HG03520 (cell line): ENCODE measurements around the gene KCNJ18.
"Not testable (repeated sequence)": the region's sequence is repeated elsewhere in the genome, so short reads cannot be mapped to it uniquely, and the experiment has no call there.

Source experiments
- ATAC-seq: cut with Tn5 transposase; IDR thresholded peaks from one replicate; pipeline ENCODE4 v1.9.1; 2021; ENCODE audit warnings: mild to moderate bottlenecking, moderate library complexity; ENCODE audit not compliant: unreplicated experiment

Gene KCNJ18

DNA sequence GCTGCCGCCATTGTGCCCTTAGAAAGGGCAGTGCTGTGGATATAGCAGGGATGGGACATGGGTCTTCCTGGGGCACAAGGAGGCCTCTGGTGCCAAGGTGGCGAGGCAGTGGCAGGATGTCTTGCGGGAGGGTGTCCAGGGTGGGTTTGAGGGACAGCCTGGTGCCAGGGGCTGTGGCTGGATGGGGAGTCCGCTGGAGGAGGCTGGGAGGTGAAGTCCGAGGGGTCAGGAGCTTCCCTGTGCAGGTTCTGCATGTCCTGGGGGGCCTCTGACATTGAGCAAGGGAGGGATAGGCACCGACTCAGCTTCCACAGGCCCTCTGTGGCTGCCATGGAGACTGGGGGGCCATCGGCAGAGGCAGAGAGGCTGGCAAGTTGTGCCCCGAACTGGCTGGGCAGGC is 9.7 kb downstream of the KCNJ18 start:
- not testable (repeated sequence) for ATAC-seq

DNA sequence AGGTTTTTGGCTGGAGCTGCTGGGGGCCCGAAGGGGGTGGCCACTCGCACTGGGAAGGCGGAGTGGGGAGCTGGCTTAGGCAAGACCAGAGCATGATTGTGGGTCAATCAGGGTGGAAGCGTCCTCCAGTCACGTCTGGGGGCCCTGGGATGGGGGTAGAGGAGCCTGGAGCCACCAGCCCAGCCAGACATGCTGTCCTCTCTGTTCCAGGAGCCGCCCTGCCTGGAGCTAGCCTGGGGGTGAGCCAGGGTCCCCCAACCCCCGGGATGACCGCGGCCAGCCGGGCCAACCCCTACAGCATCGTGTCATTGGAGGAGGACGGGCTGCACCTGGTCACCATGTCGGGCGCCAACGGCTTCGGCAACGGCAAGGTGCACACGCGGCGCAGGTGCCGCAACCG is 10.2 kb downstream of the KCNJ18 start:
- ATAC-seq = not testable (repeated sequence)

DNA sequence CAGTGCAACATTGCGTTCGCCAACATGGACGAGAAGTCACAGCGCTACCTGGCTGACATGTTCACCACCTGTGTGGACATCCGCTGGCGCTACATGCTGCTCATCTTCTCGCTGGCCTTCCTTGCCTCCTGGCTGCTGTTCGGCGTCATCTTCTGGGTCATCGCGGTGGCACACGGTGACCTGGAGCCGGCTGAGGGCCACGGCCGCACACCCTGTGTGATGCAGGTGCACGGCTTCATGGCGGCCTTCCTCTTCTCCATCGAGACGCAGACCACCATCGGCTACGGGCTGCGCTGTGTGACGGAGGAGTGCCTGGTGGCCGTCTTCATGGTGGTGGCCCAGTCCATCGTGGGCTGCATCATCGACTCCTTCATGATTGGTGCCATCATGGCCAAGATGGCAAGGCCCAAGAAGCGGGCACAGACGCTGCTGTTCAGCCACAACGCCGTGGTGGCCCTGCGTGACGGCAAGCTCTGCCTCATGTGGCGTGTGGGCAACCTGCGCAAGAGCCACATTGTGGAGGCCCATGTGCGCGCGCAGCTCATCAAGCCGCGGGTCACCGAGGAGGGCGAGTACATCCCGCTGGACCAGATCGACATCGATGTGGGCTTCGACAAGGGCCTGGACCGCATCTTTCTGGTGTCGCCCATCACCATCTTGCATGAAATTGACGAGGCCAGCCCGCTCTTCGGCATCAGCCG is 10.8 kb downstream of the KCNJ18 start:
- not testable (repeated sequence) for ATAC-seq

DNA sequence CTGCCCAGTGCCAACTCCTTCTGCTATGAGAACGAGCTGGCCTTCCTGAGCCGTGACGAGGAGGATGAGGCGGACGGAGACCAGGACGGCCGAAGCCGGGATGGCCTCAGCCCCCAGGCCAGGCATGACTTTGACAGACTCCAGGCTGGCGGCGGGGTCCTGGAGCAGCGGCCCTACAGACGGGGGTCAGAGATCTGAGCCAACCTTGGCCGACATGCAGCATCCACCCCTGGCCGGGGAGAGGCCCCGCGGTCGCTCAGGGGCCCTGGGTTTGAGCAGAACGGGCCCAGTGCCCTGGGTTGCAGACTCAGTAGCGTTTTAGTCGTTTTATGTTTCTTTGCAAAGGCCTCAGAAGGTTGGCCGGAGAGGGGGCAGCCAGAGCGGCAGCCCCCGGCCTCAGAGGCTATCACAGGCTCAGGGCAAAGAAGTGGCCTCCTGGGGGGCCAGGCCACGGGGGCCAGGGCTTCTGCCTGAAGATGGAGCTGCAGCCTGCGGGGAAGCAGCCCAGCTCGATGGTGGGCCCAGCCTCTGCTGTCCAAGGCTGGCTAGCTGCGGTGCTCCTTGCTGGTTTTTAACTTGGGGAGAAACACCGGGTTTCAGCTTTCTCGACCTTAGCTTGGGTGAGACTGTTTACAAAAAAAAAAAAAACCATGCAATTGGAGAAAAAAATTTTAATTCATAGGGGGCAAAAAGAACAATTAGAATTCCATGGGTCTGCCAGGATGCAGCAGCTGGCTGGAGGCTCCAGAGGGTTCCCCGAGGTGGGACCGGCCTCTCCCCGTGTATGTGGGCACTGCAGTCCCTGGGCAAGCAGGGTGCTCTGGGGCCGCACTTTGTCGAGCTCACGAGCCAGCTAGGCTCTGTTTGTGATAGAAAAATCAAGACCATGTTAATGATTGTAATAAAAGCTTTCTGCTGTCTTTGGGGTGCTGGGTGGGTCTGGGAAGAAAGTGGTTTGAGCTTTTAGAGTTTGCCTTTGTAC is 11.9 kb downstream of the KCNJ18 start:
- ATAC-seq = not testable (repeated sequence)

DNA sequence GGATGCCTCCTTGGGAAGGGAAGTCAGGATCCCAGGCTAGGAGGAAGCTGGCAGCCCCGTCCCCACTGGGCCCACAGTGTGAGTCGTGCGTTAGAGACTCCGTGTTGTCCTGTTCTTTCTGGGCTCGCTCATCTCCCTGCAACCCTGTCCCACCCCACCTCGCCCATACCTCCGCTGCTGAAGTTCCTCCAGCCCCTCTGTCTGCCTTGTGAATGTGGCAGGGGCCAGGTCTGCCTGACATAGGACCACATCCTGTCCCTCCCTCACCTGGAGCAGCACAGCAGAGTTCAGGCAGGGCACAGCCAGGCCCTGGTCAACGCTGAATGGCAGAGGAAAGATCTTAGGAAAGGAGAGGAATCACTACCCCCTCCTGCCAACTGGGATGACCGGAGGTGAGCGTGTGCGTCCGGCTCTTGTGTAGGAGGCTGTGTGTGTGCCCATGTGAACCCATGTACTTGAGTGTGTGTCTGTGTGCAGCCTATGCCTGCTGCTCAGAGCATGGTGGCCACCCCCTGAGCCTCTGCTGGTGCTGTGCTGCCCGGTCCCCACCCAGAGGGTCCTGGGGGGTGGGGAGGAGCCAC is 12.8 kb downstream of the KCNJ18 start:
- no peak for ATAC-seq

DNA sequence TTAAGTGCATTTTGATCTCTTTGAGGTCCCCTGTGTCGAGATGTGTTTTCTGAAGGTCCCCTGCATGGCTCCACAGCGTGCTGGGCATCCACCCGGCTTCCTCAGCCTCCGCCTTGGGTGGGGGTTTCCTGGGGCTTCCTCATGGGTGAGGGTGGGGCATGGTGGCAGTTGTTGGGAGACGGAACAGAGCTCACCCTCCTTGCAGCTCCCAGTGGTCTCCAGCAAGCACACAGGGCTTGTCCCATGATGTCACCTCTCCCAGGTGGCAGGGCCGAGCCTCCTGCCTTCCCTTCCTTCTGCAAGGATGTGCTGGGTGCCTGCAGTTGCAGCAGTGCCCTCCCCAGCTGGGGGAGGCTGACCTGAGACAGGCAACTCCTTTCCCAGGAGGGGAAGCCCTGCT is 13.4 kb downstream of the KCNJ18 start:
- not testable (repeated sequence) for ATAC-seq

DNA sequence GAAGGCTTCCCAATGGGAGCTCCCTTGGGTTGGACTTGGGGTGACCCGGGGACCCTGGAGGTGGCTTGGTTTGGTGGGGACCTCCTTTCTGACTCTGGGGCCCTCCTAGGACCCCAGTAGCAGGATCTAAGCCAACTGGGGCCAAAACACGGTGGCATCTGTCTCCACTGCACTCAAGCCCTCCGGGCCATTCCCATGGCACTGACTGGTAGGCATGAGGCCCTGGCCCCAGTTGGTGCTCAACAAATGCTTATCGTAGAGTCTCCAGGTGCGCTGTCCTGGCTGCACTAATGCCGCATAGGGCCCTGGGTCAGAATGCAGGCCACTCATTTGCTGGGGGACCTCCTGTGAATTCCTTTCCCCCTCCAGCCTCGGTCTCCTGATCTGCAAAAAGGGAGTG is 14.2 kb downstream of the KCNJ18 start:
- ATAC-seq = not testable (repeated sequence)

DNA sequence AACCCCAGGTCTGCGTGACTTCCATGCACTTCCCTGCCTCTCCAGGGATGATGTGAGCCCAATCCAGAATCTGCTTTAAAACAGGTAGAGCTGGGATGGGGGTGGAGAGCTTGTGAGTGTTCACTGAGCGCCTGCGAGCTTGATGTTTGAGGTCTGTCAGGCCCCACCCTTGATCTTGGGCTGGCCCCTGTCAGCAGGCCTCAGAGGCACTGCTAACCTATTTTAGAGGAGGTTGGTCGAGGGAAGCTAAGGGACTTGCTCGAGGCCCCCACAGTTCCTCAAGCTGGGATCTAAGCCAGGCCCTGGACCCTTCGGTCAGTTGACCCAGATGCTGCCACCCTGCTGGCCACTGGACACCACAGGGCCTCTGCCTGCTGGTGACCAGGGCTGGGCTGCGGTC is 14.8 kb downstream of the KCNJ18 start:
- not testable (repeated sequence) for ATAC-seq

DNA sequence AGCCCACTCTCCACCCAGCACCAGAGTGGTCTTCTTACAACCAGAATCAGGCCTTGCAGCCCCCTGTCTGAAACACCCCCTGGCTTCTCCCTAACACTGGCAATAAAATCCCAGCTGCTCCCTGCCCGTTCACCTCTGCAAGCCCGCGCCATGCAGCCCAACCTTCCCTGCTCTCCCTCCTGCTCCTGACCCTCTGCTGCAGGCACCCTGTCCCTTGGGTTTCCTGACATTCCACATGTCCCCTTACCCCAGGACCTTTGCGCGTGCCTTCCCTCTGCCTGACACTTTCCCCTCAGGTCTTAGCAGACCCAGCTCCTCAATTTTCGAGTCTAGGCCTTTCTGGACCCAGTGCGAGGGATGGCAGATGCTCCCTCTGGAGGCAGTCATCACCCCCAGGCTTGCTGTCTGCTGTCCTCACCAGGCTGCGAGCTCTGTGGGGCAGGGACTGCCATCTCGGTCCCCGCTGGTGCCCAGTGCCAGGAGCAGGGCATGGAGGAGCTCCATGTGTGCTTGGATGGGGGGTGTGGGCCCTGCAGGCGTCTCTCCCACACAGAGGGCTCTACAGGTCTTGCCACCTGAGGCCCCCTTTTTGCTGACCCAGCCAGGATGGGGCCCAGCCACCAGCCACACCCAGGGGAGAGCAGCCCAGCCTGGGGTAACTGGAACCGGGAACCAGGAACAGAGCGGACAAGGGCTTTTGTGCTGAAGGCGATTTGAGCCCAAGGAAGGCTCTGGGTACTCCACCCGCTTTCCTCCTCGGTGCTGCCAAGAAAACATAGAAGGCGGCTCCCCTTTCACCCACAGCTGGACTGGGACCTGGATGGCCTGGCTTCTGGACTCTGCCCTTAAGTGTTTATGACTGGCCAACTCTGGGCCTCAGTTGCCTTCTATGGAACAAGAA is 15.6 kb downstream of the KCNJ18 start:
- ATAC-seq = not testable (repeated sequence)

DNA sequence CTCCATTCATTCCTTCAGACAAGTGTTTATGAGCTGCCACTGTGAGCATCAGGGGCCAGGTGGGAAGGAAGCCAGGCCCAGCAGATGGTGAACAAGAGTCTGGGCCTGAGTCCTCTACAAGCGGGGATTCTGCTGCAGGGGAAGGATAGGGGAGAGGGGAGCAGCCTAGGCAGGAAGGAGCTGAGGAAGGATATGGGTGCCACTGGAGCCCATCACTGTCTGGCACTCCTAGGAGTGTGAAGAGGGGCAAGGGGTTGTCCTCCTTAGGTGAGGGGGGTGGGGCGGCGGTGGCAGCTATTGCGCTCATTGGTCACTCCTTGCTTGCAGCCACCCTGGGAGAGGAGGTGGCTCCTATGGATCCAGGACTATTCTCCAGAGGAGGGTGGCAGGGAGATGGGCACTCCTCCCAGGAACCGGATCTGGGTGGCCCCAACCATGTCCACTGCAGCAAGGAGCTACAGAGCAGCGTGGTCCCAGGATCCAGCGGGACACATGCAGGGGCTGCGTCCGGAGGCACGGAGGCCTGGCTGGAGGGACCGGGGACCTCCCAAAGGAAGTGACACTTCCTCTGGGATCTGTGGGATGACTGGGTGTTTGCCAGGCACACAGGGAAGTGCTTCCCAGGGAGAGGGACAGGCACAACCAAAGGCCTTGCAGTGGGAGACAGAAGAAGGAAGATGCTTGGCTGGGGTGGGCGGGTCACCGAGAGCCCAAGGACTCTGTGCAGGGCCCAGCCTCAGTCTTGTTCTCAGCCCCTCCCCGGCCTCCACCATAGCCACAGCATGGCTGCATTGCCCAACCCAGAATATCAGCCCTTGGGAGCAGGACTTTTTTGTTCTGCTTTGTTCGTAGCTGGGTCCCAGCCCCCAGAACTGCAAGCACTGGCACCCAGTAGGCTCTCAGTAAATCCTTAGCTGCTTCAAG is 16.6 kb downstream of the KCNJ18 start:
- ATAC-seq = not testable (repeated sequence)

DNA sequence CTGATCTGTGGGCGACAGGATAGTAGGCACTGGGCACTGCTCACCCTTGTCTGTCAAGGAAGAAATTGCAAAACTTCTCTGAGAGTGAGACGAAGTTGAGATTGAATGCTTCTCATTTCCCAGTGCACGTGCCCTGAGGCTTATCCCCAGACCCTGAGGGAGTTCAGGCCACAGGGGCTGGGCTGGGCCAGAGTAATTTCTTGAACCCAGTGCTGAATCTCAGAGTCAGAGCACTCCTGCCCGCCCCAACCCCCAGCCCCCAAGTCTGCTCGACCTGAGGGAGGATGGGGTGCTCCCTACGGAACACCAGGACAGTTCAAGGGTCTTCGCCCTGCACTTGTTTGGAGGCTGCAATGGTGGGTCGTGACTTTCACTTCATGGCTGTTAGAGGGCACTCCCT is 17.7 kb downstream of the KCNJ18 start:
- ATAC-seq = not testable (repeated sequence)

DNA sequence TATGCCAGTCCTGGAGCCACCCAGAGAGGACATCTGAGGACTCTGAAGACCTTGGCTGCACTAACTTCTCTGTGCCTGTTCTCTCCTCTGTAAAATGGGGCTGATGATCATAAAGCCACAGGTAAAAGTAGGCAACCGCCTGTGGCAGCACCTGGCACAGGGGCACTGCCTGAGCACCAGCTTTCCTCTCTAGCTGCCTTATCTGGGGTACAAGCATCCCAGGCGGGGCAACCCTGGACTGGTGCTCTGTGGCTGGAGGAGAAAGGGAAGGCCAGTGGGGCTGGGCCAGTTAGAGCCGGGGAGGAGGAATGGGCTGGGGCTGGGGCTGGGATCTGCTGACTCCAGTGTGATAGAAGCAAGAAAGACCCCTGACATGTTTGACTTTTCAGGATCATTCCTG is 18.2 kb downstream of the KCNJ18 start:
- not testable (repeated sequence) for ATAC-seq

DNA sequence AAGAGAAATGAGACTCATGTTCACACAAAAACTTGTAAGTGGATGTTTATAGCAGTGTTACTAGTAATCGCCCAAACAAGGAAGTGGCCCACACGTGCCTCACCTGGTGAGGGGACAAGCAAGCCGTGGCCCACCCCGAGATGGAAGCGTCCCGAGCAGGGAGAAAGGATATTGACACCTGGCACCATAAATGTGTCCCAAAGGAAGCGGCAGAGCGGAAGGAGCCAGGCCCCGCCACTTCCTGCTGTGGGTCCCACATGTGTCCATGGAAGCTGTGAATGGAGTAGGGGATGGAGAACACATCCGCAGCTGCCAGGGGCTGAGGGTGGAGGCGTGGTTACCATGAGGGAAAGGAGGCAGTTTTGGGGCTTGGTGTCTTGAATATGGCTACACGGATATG is 18.9 kb downstream of the KCNJ18 start:
- ATAC-seq = no peak

DNA sequence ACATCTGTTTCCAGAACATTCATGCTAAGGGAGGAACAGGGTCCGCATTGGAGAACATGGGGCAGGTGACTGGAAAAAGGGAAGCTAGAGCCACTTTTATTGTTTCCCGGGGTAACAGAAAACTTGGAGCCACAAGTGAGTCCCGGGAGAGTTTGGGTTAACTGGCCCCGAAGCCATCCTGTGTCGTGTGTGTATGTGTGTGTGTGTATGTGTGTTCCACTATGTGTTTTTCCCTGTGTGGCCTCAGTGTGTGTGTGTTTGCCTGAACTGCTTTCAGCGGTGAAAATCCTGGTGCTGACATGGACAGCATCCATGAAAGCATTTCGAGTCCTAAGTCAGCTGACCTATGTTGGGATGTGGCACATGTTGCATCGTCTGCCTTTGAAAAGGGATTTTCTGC is 20.7 kb downstream of the KCNJ18 start:
- not testable (repeated sequence) for ATAC-seq

DNA sequence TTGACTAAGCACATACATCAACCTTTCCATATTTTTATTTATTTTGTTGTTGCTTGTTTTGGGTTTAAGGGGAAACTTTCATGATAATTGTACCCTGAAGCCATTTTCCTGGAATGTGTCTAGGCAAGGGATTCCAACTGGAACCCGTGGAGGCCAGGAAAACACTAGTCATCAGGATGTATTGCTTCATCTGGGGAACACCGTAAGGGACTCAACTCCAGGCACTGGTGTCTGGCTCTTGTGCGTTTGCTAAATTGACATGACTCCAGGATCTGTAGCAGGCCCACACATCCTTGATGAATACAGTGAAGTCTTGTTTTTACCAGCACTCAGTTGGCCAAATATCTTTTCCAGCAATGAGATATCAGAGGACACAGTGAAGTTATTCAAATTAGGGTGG is 21.3 kb downstream of the KCNJ18 start:
- ATAC-seq = not testable (repeated sequence)

DNA sequence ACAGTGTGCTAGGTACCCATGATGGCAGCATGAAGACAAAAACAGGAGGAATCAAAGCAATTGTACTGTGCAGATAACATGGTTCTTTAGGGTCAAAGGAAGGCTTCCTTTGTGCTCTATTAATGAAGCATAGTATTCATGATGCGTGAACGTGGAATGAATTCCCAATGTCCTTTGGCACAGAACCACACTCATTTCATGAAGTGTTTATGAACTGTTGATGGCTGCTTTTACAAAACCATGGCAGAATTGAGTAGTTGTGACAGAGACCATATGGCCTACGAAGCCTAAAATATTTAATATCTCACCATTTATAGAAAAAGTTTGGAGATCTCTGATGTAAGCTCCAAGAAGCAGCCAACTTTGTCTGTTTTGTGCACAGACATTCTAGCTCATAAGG is 22.4 kb downstream of the KCNJ18 start:
- ATAC-seq = not testable (repeated sequence)

DNA sequence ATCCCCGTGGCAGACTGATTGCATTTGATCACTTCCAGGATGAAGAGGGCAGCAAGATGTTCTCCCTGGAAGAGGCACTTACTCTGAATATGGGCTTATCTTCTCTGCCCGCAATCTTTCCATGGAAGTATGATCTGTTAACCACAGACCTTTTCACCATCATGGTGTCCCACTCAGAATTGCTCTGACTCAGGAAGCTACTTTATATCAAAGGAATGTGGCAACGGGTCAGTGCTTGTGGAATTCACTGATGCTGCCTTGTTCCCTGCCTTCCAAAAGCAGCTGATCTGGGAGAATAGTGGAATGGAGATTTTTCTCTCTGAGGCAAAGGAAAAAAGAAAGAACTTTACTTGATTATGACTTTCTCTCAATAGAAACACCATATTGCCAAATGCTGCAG is 23.6 kb downstream of the KCNJ18 start:
- ATAC-seq = not testable (repeated sequence)

DNA sequence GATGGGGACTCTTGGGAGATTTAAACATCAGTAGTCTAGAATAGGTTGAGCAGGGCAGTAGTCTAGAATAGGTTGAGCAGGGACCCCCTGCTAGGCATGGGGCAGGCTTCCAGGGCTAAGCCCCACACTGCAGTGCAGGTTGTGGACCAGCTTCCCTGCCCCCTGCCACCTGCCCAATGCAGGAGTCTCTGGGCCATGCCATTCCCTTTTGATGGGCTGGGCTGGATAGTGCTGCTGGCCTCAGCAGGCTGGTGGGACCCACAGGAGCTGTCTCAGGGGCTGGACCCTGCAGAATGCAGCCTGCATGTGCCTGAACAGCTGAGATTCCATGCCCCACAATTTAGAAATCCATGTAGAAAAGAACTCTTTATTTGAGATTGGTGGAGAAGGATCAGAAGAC is 26.6 kb downstream of the KCNJ18 start:
- ATAC-seq = not testable (repeated sequence)

DNA sequence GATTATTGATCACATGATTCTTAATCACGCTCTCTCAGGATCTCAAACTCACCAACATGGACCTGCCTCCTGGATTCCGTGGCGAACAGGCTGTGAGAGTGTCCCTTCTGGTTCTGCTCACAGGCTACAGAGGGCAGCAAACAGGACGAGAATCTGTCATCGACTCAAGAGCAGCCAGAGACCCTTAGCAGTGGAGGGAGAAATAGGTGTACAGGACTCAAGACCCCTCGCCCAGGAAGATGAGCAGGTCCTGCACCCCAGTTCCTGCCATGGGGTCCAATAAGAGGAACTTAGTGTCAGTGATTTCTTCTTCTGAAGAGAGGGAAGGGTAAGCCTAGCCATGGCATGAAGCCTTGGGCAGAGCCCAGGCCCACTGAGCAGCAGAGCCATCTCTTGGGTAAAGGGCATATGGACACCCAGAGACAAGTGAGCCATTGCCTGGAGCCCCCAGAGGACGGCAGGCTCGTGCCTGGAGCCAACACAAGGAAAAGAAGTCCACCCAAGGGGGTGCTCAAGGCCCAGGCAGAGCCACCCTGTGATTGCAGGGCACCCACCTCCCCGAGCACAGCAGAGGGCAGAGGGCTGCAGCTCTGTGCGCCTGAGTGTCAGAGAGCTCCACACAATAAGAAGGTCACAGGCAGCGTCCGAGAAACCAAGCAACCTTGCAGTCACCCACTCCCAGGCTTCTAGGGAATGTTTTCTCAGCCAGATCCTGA is 27.3 kb downstream of the KCNJ18 start:
- not testable (repeated sequence) for ATAC-seq
